HG03135 (cell line): Measurements from ENCODE around the gene NOS3.

Experiments used
- ATAC-seq: cut with Tn5 transposase; IDR thresholded peaks from one replicate; pipeline ENCODE4 v1.9.1; 2021; ENCODE audit warnings: mild to moderate bottlenecking, moderate library complexity; ENCODE audit not compliant: unreplicated experiment

NOS3 gene

GRCh38 chr7:151053751-151054150, 62.9 kb downstream of the NOS3 start:
- ATAC-seq, result no peak

- ATAC-seq, result no peak
These were observed 65.5 kb downstream of the NOS3 start for GRCh38 chr7:151056283-151056665.

- no peak for ATAC-seq
These were observed 66.1 kb downstream of the NOS3 start for GRCh38 chr7:151056666-151057505.

- ATAC-seq, result peak; percentile 8
These were observed 66.7 kb downstream of the NOS3 start, which contains the start of gene CDK5 for GRCh38 chr7:151057506-151057988. CDK5 (minus strand) TSS chr7:151057897; CDS start chr7:151057848, 49 bp downstream.

- ATAC-seq, result peak; percentile 86
These were observed 67.4 kb downstream of the NOS3 start for GRCh38 chr7:151057989-151058780.

- no peak for ATAC-seq
These were observed 68.1 kb downstream of the NOS3 start for GRCh38 chr7:151058781-151059366.

- ATAC-seq, result peak; percentile 29
These were observed 68.7 kb downstream of the NOS3 start, which contains the start of gene SLC4A2 for GRCh38 chr7:151059367-151060112. SLC4A2 (plus strand) TSS chr7:151059589; CDS start chr7:151061988, 2,399 bp downstream.

- no peak for ATAC-seq
These were observed 69.2 kb downstream of the NOS3 start for GRCh38 chr7:151060113-151060415.

- ATAC-seq, result no peak
These were observed 69.8 kb downstream of the NOS3 start for GRCh38 chr7:151060416-151061212.

GRCh38 chr7:151061213-151062110, 70.6 kb downstream of the NOS3 start:
- no peak for ATAC-seq

- ATAC-seq, result no peak
These were observed 71.2 kb downstream of the NOS3 start for GRCh38 chr7:151062111-151062398.

- ATAC-seq, result no peak
These were observed 71.8 kb downstream of the NOS3 start for GRCh38 chr7:151062399-151063211.

- no peak for ATAC-seq
These were observed 72.4 kb downstream of the NOS3 start for GRCh38 chr7:151063212-151063561.
